ENCODE measurements around the gene SLC22A23. TPM values are rescaled to one million over a fixed set of nuclear protein-coding genes. Genes with fewer than 3 reads are reported as not detected.

Gene SLC22A23
- total RNA-seq, 1 donor from 2014 or later, result 19.2 TPM

- Histone ChIP-seq H3K4me1 (no peaks in the 10 kb centered on the region), H3K9me3 (no peaks in the 10 kb centered on the region), H3K36me3 (no peaks in the 10 kb centered on the region), H3K4me3 (no peak overlapping the region), H3K27ac (no peak overlapping the region), H3K27me3 (no peaks in the 10 kb centered on the region)
- DNase-seq, result no peak
- intact Hi-C loops (cut with DNase I), result no loop called here
- no peak for TF ChIP-seq CTCF (IDR thresholded peaks at IDR 0.05)
- no peak for ATAC-seq
Measured at GRCh38 chr6:3426927-3427686, 29.7 kb downstream of the SLC22A23 start.

GRCh38 chr6:3426091-3426926 lies 30.5 kb downstream of the SLC22A23 start:
- H3K4me1 ChIP-seq, result no peaks in the 10 kb centered on the region
- ATAC-seq (no peak), DNase-seq (no peak)
- intact Hi-C loops (cut with DNase I), result no loop called here
- no peaks in the 10 kb centered on the region for H3K27me3 ChIP-seq
- no peak overlapping the region for H3K4me3 ChIP-seq
- H3K27ac ChIP-seq, result no peak overlapping the region
- H3K9me3 ChIP-seq, result no peaks in the 10 kb centered on the region
- no peak for TF ChIP-seq CTCF (IDR thresholded peaks at IDR 0.05)
- H3K36me3 ChIP-seq, result no peaks in the 10 kb centered on the region

GRCh38 chr6:3425574-3425973 lies 31.3 kb downstream of the SLC22A23 start:
- no peak overlapping the region for H3K4me3 ChIP-seq
- no peaks in the 10 kb centered on the region for H3K4me1 ChIP-seq
- no peaks in the 10 kb centered on the region for H3K27me3 ChIP-seq
- H3K27ac ChIP-seq, result no peak overlapping the region
- intact Hi-C loops (cut with DNase I), result no loop called here
- TF ChIP-seq CTCF (IDR thresholded peaks at IDR 0.05), result no peak
- ATAC-seq, result no peak
- no peaks in the 10 kb centered on the region for H3K36me3 ChIP-seq
- no peaks in the 10 kb centered on the region for H3K9me3 ChIP-seq
- no peak for DNase-seq

GRCh38 chr6:3424185-3424927 lies 32.5 kb downstream of the SLC22A23 start:
- Histone ChIP-seq H3K27me3 (no peaks in the 10 kb centered on the region), H3K36me3 (no peaks in the 10 kb centered on the region), H3K4me3 (no peak overlapping the region), H3K4me1 (no peaks in the 10 kb centered on the region), H3K27ac (no peak overlapping the region), H3K9me3 (no peaks in the 10 kb centered on the region)
- no peak for DNase-seq
- no peak for ATAC-seq
- TF ChIP-seq CTCF (IDR thresholded peaks at IDR 0.05), result no peak
- intact Hi-C loops (cut with DNase I), result no loop called here

- intact Hi-C loops (cut with DNase I), result no loop called here
- ATAC-seq, result no peak
- no peak overlapping the region for H3K4me3 ChIP-seq
Measured at GRCh38 chr6:3423439-3424184, 33.2 kb downstream of the SLC22A23 start.

More at GRCh38 chr6:3423439-3424184, 33.2 kb downstream of the SLC22A23 start:
- Histone ChIP-seq H3K4me1 (no peaks in the 10 kb centered on the region), H3K27me3 (no peaks in the 10 kb centered on the region), H3K27ac (no peak overlapping the region), H3K36me3 (no peaks in the 10 kb centered on the region), H3K9me3 (no peaks in the 10 kb centered on the region)
- TF ChIP-seq CTCF (IDR thresholded peaks at IDR 0.05), result no peak
- DNase-seq, result no peak
